DND-41 (cell line): ENCODE data around the gene MCC.

ENCODE experiments used
- EZH2 ChIP-seq: IDR thresholded peaks from 3 replicates; pipeline ENCODE4 v1.6.1; 2012; ENCODE audit warnings: borderline replicate concordance, low read depth, mild to moderate bottlenecking, moderate library complexity, low read length, inconsistent platforms; ENCODE audit not compliant: severe bottlenecking
- TF ChIP-seq, protein P1 (sequence below): IDR thresholded peaks from 2 replicates; pipeline ENCODE4 v1.5.1; 2012; ENCODE audit warnings: borderline replicate concordance, low read length, moderate library complexity, mild to moderate bottlenecking; ENCODE audit not compliant: poor library complexity, severe bottlenecking; ENCODE audit errors: extremely low read depth

DNA sequence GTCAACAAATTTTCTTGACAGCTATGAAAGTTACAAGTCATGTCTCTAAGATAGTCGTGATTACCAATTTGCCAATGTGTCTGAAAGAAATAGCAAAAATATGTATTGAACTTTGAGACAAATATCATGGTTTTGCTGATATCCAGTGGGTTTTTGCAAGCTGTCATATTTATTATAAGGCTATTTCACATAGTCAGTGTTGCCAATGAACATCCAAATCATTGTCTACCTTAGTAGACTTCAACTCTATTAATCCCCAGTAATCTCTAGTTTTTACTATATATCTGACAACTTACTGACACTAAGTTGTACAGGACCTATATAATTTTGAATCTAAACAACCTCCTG lies 256.6 kb downstream of the MCC start:
- TF ChIP-seq, protein P1, sequence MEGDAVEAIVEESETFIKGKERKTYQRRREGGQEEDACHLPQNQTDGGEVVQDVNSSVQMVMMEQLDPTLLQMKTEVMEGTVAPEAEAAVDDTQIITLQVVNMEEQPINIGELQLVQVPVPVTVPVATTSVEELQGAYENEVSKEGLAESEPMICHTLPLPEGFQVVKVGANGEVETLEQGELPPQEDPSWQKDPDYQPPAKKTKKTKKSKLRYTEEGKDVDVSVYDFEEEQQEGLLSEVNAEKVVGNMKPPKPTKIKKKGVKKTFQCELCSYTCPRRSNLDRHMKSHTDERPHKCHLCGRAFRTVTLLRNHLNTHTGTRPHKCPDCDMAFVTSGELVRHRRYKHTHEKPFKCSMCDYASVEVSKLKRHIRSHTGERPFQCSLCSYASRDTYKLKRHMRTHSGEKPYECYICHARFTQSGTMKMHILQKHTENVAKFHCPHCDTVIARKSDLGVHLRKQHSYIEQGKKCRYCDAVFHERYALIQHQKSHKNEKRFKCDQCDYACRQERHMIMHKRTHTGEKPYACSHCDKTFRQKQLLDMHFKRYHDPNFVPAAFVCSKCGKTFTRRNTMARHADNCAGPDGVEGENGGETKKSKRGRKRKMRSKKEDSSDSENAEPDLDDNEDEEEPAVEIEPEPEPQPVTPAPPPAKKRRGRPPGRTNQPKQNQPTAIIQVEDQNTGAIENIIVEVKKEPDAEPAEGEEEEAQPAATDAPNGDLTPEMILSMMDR = no peak
- no peak for TF ChIP-seq EZH2
